Progenitor cell of endocrine pancreas (in vitro differentiated cells): ENCODE measurements around the gene USP3. TPM values are rescaled to one million over a fixed set of nuclear protein-coding genes. Genes with fewer than 3 reads are reported as not detected.

ENCODE experiments used
- DNase-seq: peaks from one replicate; pipeline ENCODE4 v3.0.0; 2021; ENCODE audit warnings: low spot score; ENCODE audit not compliant: unreplicated experiment
- H3K27ac Mint-ChIP-seq: 2 replicates; pipeline ENCODE4 v1.8.0; 2021; ENCODE audit warnings: mild to moderate bottlenecking, moderate library complexity, mixed read lengths
- H3K27me3 Mint-ChIP-seq: 2 replicates; pipeline ENCODE4 v1.8.0; 2021; ENCODE audit warnings: mixed read lengths
- H3K36me3 Mint-ChIP-seq: 2 replicates; pipeline ENCODE4 v1.8.0; 2022; ENCODE audit warnings: mixed read lengths; ENCODE audit not compliant: insufficient read depth
- H3K4me1 Mint-ChIP-seq: 2 replicates; pipeline ENCODE4 v1.8.0; 2021; ENCODE audit warnings: low read depth, mixed read lengths
- H3K4me3 Mint-ChIP-seq: 2 replicates; pipeline ENCODE4 v1.8.0; 2021; ENCODE audit warnings: low read depth, mild to moderate bottlenecking, moderate library complexity, mixed read lengths
- H3K9me3 Mint-ChIP-seq: 2 replicates; pipeline ENCODE4 v1.8.0; 2021; ENCODE audit warnings: low read depth, mixed read lengths
- total RNA-seq: library from RNA; stranded (reverse); gene quantifications from 2 replicates; pipeline ENCODE4 v1.2.1, GENCODE V29; 2021
- TF ChIP-seq, protein P1 (sequence below): fragments of 200-600 bp; sonication (generic); IDR thresholded peaks from one replicate; pipeline ENCODE4 v1.5.0; 2021; ENCODE audit warnings: antibody characterized with exemption, mild to moderate bottlenecking; ENCODE audit not compliant: unreplicated experiment

The USP3 gene
- total RNA-seq, 1 donor from 2014 or later, result 77.0 TPM

DNA sequence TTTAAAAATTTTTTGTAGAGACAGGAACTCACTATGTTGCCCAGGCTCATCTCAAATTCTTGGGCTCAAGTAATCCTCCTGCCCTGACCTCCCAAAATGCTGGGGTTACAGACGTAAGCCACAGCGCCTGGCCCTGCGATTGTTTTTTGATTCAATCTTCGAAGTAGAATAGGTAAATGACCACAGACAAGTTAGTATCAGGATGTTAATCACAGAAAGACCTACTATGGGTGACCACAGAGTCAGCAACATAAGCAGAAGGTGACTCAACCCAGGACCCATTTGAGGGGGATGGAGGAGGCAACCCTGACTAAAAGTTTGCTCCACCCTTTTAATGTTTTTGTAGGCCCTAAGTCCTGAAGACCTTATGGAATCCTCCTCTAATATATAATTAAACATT lies 10.0 kb upstream of the USP3 start:
- Mint-ChIP-seq H3K27me3 (peaks cover 31% of the 10 kb centered on the region), H3K9me3 (no peaks in the 10 kb centered on the region), H3K4me1 (no peaks in the 10 kb centered on the region), H3K36me3 (no peaks in the 10 kb centered on the region), H3K4me3 (no peak overlapping the region), H3K27ac (no peak overlapping the region)
- TF ChIP-seq, protein P1, sequence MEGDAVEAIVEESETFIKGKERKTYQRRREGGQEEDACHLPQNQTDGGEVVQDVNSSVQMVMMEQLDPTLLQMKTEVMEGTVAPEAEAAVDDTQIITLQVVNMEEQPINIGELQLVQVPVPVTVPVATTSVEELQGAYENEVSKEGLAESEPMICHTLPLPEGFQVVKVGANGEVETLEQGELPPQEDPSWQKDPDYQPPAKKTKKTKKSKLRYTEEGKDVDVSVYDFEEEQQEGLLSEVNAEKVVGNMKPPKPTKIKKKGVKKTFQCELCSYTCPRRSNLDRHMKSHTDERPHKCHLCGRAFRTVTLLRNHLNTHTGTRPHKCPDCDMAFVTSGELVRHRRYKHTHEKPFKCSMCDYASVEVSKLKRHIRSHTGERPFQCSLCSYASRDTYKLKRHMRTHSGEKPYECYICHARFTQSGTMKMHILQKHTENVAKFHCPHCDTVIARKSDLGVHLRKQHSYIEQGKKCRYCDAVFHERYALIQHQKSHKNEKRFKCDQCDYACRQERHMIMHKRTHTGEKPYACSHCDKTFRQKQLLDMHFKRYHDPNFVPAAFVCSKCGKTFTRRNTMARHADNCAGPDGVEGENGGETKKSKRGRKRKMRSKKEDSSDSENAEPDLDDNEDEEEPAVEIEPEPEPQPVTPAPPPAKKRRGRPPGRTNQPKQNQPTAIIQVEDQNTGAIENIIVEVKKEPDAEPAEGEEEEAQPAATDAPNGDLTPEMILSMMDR, result no peak
- no peak for DNase-seq

DNA sequence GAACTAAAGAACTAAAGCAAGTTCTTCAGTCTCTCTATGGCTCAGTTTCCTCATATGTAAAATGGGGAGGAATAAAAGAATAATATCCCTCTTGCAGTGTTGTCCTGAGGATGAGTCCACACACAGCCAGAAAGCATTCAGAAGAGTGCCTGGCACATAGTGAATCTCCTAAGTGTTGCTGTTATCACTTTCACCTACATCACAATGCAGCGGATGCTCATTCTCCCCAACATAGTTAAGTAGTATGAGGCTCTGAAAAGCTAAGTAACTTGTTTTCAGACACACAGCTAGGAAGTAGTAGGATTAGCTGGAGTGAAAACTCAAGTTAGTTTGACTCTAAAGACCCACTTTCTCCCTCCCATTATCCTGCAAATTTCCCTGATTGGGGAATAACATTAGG lies 9.1 kb upstream of the USP3 start:
- H3K4me3 Mint-ChIP-seq, result no peak overlapping the region
- peaks cover 31% of the 10 kb centered on the region for H3K27me3 Mint-ChIP-seq
- DNase-seq, result no peak
- no peaks in the 10 kb centered on the region for H3K36me3 Mint-ChIP-seq
- peaks cover 5% of the 10 kb centered on the region for H3K4me1 Mint-ChIP-seq
- TF ChIP-seq, protein P1, result no peak
- no peak overlapping the region for H3K27ac Mint-ChIP-seq
- no peaks in the 10 kb centered on the region for H3K9me3 Mint-ChIP-seq

DNA sequence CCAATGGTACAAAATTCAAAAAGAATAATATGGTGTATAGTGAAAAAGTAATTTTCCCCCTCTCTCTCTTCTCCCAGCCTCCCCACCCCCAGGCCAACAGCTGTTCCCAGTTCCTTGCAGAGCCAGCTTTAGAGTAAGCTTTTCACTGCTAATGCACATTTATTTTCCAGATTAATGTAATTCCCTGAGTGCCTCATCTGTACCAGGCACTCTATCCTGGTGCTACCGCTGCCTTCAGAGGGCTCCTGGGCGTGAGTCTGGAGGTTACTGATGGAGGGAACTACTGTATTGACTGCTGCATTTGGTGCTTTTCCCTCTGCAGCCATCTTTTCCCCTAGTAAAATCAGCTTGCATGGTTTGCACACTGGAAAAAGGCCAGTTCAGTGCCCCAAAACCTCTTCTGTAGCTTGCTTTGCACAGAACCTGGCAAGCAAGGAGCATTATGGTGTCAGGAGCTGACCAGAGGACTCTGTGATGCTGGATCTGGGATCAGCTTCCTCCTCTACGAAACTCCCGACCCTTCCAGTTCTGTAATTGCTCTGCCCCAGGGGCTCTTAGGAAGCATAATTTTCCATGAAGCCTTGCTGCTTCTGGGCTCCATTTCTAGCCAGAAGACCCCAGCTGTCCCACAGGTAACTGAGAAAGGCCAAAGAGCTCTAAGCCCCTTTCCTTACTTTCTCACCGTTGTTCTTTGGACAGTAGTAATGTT lies 8.5 kb upstream of the USP3 start:
- Mint-ChIP-seq H3K36me3 (no peaks in the 10 kb centered on the region), H3K9me3 (no peaks in the 10 kb centered on the region), H3K4me1 (peaks cover 10% of the 10 kb centered on the region), H3K27me3 (peaks cover 29% of the 10 kb centered on the region), H3K27ac (no peak overlapping the region), H3K4me3 (no peak overlapping the region)
- DNase-seq, result no peak
- TF ChIP-seq, protein P1, result no peak

DNA sequence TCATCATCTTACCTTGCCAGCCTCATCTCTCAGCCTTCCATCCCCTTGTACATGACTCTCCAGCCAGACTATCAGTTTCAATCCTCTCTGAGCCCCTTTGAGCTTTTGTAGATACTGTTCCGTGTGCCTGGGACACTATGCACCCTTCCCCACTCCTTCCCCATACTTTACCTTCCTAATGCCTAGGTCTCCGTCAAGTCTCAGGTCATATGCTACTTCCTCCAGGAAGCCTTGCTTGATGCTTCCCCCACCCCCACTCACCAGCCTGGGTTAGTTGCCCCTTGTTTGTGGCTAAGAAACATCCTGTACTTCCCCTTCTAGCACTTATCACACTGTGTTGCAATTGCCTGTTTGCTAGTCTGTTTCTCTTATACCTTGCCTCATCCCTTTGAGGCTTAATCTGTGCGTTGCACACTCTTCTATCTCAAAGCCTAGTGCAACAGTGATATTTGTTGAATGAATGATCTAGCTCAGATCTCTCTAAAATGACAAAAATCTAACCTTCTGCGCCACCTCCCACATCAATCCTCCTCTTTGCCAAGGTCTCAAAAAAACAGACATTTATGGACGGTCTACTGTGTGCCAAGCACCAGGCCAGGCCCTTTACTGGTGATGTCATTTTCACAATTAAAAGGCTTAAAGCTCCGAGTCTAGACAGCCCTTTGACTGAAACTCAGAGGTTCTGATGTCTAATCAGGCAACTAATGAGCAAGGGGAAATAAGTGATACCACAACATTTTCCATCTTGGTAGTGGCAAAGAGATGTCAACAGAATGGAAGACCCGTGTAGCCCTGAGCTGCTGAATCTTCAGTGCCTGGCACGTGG lies 6.5 kb upstream of the USP3 start:
- H3K27ac Mint-ChIP-seq, result no peak overlapping the region
- H3K36me3 Mint-ChIP-seq, result no peaks in the 10 kb centered on the region
- no peak for DNase-seq
- TF ChIP-seq, protein P1, result no peak
- no peak overlapping the region for H3K4me3 Mint-ChIP-seq
- peaks cover 20% of the 10 kb centered on the region for H3K4me1 Mint-ChIP-seq
- peaks cover 24% of the 10 kb centered on the region for H3K27me3 Mint-ChIP-seq
- no peaks in the 10 kb centered on the region for H3K9me3 Mint-ChIP-seq

DNA sequence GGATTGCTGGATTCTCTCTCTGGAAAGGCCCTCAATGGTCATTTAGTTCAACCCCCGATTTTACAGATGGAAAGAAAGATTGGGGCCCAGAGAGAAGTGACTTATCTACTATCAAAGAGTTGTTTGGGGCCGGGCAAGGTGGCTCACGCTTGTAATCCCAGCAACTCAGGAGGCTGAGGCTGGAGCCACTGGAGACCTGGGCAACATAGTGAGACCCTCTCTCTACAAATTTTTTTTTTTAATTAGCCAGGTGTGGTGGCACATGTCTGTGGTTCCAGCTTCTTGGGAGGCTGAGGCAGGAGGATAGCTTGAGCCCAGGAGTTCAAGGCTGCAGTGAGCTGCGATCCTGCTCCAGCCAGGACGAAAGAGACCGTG lies 5.2 kb upstream of the USP3 start:
- H3K9me3 Mint-ChIP-seq, result no peaks in the 10 kb centered on the region
- DNase-seq, result no peak
- peaks cover 15% of the 10 kb centered on the region for H3K27me3 Mint-ChIP-seq
- H3K4me1 Mint-ChIP-seq, result peaks cover 27% of the 10 kb centered on the region
- no peaks in the 10 kb centered on the region for H3K36me3 Mint-ChIP-seq
- TF ChIP-seq, protein P1, result no peak
- H3K4me3 Mint-ChIP-seq, result no peak overlapping the region
- no peak overlapping the region for H3K27ac Mint-ChIP-seq
